ENCODE measurements around the gene XPOT. TPM values are rescaled to one million over a fixed set of nuclear protein-coding genes. Genes with fewer than 3 reads are reported as not detected.
A peak's percentile ranks its signal among the peaks of the same experiment; 100 is the strongest.

The XPOT gene
- total RNA-seq, 1 donor from 2014 or later, result 109 TPM

- no peak for DNase-seq (ENCODE audit: low spot score)
- TF ChIP-seq EZH2phosphoT487 (IDR thresholded peaks at IDR 0.05), result no peak
- TF ChIP-seq EZH2 (IDR thresholded peaks at IDR 0.05), result no peak
- TF ChIP-seq CTCF (IDR thresholded peaks at IDR 0.05), result no peak
- H3K4me1 ChIP-seq, result no peaks in the 10 kb centered on the region
- no peak overlapping the region for H3K9ac ChIP-seq
- H3K36me3 ChIP-seq, result peaks cover 29% of the 10 kb centered on the region
- H3K27ac ChIP-seq, result no peak overlapping the region
- H3K9me3 ChIP-seq (ENCODE audit: low read depth), result no peaks in the 10 kb centered on the region
- H3K27me3 ChIP-seq, result no peaks in the 10 kb centered on the region
- no peaks in the 10 kb centered on the region for H3K79me2 ChIP-seq (ENCODE audit: low read depth)
- Mint-ChIP-seq H3K9me3 (no peaks in the 10 kb centered on the region), H3K27ac (no peak overlapping the region), H3K4me1 (no peaks in the 10 kb centered on the region), H3K4me3 (no peak overlapping the region), H3K36me3 (peaks cover 7% of the 10 kb centered on the region), H3K27me3 (ENCODE audit: insufficient read depth, low read depth) (no peaks in the 10 kb centered on the region)
- H2AFZ ChIP-seq (replicated peaks), result no peak overlapping the region
- H4K20me1 ChIP-seq (ENCODE audit: low read depth), result no peaks in the 10 kb centered on the region
- no peak overlapping the region for H3K4me3 ChIP-seq
- peaks cover 8% of the 10 kb centered on the region for H3F3A ChIP-seq (ENCODE audit: low read depth)
- H3K4me2 ChIP-seq, result no peak overlapping the region
Observed at GRCh38 chr12:64493513-64493912, 89.3 kb downstream of the XPOT start.

GRCh38 chr12:64494998-64495729 is 91.0 kb downstream of the XPOT start:
- Histone ChIP-seq H3K9me3 (ENCODE audit: low read depth) (no peaks in the 10 kb centered on the region), H3K36me3 (peaks cover 29% of the 10 kb centered on the region), H4K20me1 (ENCODE audit: low read depth) (no peaks in the 10 kb centered on the region), H3K4me3 (no peak overlapping the region), H3F3A (ENCODE audit: low read depth) (peaks cover 8% of the 10 kb centered on the region), H3K9ac (peak overlapping the region; percentile 17), H3K4me2 (no peak overlapping the region), H3K79me2 (ENCODE audit: low read depth) (no peaks in the 10 kb centered on the region), H3K27ac (no peak overlapping the region), H3K27me3 (no peaks in the 10 kb centered on the region), H3K4me1 (no peaks in the 10 kb centered on the region), H2AFZ (replicated peaks) (no peak overlapping the region)
- peaks cover 7% of the 10 kb centered on the region for H3K36me3 Mint-ChIP-seq
- H3K4me1 Mint-ChIP-seq, result no peaks in the 10 kb centered on the region
- H3K27me3 Mint-ChIP-seq (ENCODE audit: insufficient read depth, low read depth), result no peaks in the 10 kb centered on the region
- no peak overlapping the region for H3K27ac Mint-ChIP-seq
- no peak for DNase-seq (ENCODE audit: low spot score)
- TF ChIP-seq EZH2phosphoT487 (IDR thresholded peaks at IDR 0.05) (no peak), EZH2 (IDR thresholded peaks at IDR 0.05) (no peak), CTCF (IDR thresholded peaks at IDR 0.05) (no peak)
- H3K4me3 Mint-ChIP-seq, result no peak overlapping the region
- no peaks in the 10 kb centered on the region for H3K9me3 Mint-ChIP-seq

- H3K4me1 Mint-ChIP-seq, result no peaks in the 10 kb centered on the region
- peaks cover 11% of the 10 kb centered on the region for H3K36me3 Mint-ChIP-seq
- Histone ChIP-seq H2AFZ (replicated peaks) (no peak overlapping the region), H3K27me3 (no peaks in the 10 kb centered on the region), H3K27ac (no peak overlapping the region), H3K79me2 (ENCODE audit: low read depth) (no peaks in the 10 kb centered on the region), H3K4me3 (no peak overlapping the region), H4K20me1 (ENCODE audit: low read depth) (no peaks in the 10 kb centered on the region), H3F3A (ENCODE audit: low read depth) (peaks cover 8% of the 10 kb centered on the region), H3K9me3 (ENCODE audit: low read depth) (no peaks in the 10 kb centered on the region), H3K9ac (no peak overlapping the region), H3K4me2 (no peak overlapping the region), H3K36me3 (peaks cover 37% of the 10 kb centered on the region), H3K4me1 (no peaks in the 10 kb centered on the region)
- no peak for DNase-seq (ENCODE audit: low spot score)
- no peak for TF ChIP-seq EZH2 (IDR thresholded peaks at IDR 0.05)
- TF ChIP-seq CTCF (IDR thresholded peaks at IDR 0.05), result no peak
- TF ChIP-seq EZH2phosphoT487 (IDR thresholded peaks at IDR 0.05), result no peak
- H3K9me3 Mint-ChIP-seq, result no peaks in the 10 kb centered on the region
- H3K27me3 Mint-ChIP-seq (ENCODE audit: insufficient read depth, low read depth), result no peaks in the 10 kb centered on the region
- no peak overlapping the region for H3K4me3 Mint-ChIP-seq
- H3K27ac Mint-ChIP-seq, result no peak overlapping the region
Observed at GRCh38 chr12:64496839-64497400, 92.7 kb downstream of the XPOT start.

All from neural progenitor cell (in vitro differentiated cells).